Measurements from ENCODE around the gene NUDCD2.
"Not testable (repeated sequence)": the region's sequence is repeated elsewhere in the genome, so short reads cannot be mapped to it uniquely, and the experiment has no call there.

NUDCD2 gene

GRCh38 chr5:163436515-163436914, 23.4 kb downstream of the NUDCD2 start:
- peaks cover 6% of the 10 kb centered on the region for H3K36me3 ChIP-seq (ENCODE audit: control insufficient read depth, insufficient read depth, low read length)
- no peak for DNase-seq
- H3K9me3 ChIP-seq (ENCODE audit: control insufficient read depth, low read length): no peaks in the 10 kb centered on the region
- peaks cover 15% of the 10 kb centered on the region for H3K4me1 ChIP-seq (ENCODE audit: control insufficient read depth, insufficient read depth, low read length, poor library complexity, severe bottlenecking)
- no peaks in the 10 kb centered on the region for H3K27me3 ChIP-seq (replicated peaks; ENCODE audit: control insufficient read depth, insufficient read depth, low read length, poor library complexity, severe bottlenecking)
- no peak overlapping the region for H3K4me3 ChIP-seq (ENCODE audit: insufficient read depth, low read depth, low read length, poor library complexity, severe bottlenecking)
- H3K27ac ChIP-seq (ENCODE audit: insufficient read depth, low read length, poor library complexity, severe bottlenecking): peak overlapping the region; percentile 91

DNA sequence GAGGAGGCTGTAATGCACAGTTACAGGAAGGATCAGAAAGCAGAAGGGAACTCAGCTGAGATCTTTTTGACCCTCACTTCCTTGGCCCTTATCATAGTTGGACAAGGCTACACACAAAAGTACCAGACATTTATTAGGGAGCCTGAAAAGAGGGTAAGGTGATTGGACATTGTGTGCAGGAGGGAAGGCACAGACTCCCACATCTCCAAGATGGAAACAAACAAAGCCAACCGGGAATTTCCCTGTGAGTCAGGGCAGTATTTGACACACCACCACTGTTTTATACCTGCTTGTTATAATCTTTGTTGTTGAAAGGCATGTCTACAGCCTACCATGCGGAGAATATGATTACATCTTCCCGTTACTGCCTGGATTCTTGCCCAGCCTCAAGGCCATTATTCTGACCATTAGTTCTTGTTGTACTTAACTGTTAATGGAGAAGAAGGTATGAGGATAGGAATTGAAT, 25.5 kb downstream of the NUDCD2 start:
- H3K9me3 ChIP-seq (ENCODE audit: control insufficient read depth, low read length): no peaks in the 10 kb centered on the region
- H3K4me1 ChIP-seq (ENCODE audit: control insufficient read depth, insufficient read depth, low read length, poor library complexity, severe bottlenecking): peaks cover 15% of the 10 kb centered on the region
- no peaks in the 10 kb centered on the region for H3K36me3 ChIP-seq (ENCODE audit: control insufficient read depth, insufficient read depth, low read length)
- H3K27me3 ChIP-seq (replicated peaks; ENCODE audit: control insufficient read depth, insufficient read depth, low read length, poor library complexity, severe bottlenecking): no peaks in the 10 kb centered on the region
- no peak overlapping the region for H3K27ac ChIP-seq (ENCODE audit: insufficient read depth, low read length, poor library complexity, severe bottlenecking)
- DNase-seq: no peak
- no peak overlapping the region for H3K4me3 ChIP-seq (ENCODE audit: insufficient read depth, low read depth, low read length, poor library complexity, severe bottlenecking)

- Histone ChIP-seq H3K4me3 (ENCODE audit: insufficient read depth, low read depth, low read length, poor library complexity, severe bottlenecking) (no peak overlapping the region), H3K27me3 (replicated peaks; ENCODE audit: control insufficient read depth, insufficient read depth, low read length, poor library complexity, severe bottlenecking) (no peaks in the 10 kb centered on the region), H3K9me3 (ENCODE audit: control insufficient read depth, low read length) (no peaks in the 10 kb centered on the region), H3K36me3 (ENCODE audit: control insufficient read depth, insufficient read depth, low read length) (no peaks in the 10 kb centered on the region), H3K4me1 (ENCODE audit: control insufficient read depth, insufficient read depth, low read length, poor library complexity, severe bottlenecking) (peaks cover 5% of the 10 kb centered on the region), H3K27ac (ENCODE audit: insufficient read depth, low read length, poor library complexity, severe bottlenecking) (no peak overlapping the region)
- no peak for DNase-seq
Observed at GRCh38 chr5:163433271-163433670, 26.6 kb downstream of the NUDCD2 start.

DNA sequence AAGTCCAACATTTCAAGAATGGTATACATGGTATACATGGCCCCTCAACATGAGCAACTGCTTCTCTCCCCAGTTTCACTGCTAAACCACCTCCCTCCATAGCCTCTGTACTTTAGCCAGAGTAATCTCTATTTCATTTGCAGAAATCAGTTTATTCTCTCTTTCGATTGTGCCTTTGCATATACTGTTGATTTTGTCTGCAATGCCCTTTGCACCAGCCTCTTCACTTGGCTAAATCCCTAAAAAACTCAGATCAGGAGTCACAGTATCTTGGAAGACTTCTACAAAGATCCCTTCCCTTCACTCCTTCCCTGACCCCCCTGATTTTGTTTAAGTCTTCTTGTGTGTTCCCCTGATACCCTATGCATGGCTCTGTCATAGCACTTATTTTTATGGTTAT, 27.4 kb downstream of the NUDCD2 start:
- no peak overlapping the region for H3K4me3 ChIP-seq (ENCODE audit: insufficient read depth, low read depth, low read length, poor library complexity, severe bottlenecking)
- H3K27me3 ChIP-seq (replicated peaks; ENCODE audit: control insufficient read depth, insufficient read depth, low read length, poor library complexity, severe bottlenecking): no peaks in the 10 kb centered on the region
- H3K9me3 ChIP-seq (ENCODE audit: control insufficient read depth, low read length): no peaks in the 10 kb centered on the region
- no peaks in the 10 kb centered on the region for H3K36me3 ChIP-seq (ENCODE audit: control insufficient read depth, insufficient read depth, low read length)
- H3K27ac ChIP-seq (ENCODE audit: insufficient read depth, low read length, poor library complexity, severe bottlenecking): no peak overlapping the region
- no peak for DNase-seq
- peaks cover 5% of the 10 kb centered on the region for H3K4me1 ChIP-seq (ENCODE audit: control insufficient read depth, insufficient read depth, low read length, poor library complexity, severe bottlenecking)

DNA sequence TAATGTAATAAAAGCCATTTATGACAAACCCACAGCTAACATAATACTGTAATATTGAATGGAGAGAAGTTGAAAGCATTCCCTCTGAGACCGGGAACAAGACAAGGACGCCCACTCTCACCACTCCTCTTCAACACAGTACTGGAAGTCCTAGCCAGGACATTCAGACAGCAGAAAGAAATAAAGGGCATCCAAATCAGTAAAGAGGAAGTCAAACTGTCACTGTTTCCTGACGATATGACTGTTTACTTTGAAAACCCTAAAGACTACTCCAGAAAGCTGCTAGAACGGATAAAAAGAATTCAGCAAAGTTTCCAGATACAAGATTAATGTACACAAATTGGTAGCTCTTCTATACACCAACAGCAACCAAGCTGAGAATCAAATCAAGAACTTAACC, 33.8 kb downstream of the NUDCD2 start:
- H3K9me3 ChIP-seq (ENCODE audit: control insufficient read depth, low read length); H3K27ac ChIP-seq (ENCODE audit: insufficient read depth, low read length, poor library complexity, severe bottlenecking); H3K27me3 ChIP-seq (replicated peaks; ENCODE audit: control insufficient read depth, insufficient read depth, low read length, poor library complexity, severe bottlenecking); H3K36me3 ChIP-seq (ENCODE audit: control insufficient read depth, insufficient read depth, low read length); H3K4me1 ChIP-seq (ENCODE audit: control insufficient read depth, insufficient read depth, low read length, poor library complexity, severe bottlenecking); H3K4me3 ChIP-seq (ENCODE audit: insufficient read depth, low read depth, low read length, poor library complexity, severe bottlenecking); DNase-seq: not testable (repeated sequence)

DNA sequence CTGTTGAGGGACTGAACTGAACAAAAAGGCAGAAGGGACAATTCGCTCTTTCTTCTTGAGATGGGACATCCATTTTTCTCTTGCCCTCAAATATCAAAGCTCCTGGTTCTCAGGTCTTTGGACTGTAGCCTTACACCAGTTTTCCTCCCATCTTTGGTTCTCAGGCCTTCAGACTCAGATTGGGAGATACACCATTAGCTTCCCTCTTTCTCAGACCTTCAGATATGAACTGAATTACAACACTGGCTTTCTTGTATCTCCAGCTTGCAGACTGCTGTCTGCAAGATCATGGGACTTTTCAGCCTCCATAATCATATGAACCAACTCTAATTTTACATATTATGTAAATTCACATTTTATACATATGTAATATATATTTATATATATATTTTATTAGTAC, 35.1 kb downstream of the NUDCD2 start:
- H3K4me3 ChIP-seq (ENCODE audit: insufficient read depth, low read depth, low read length, poor library complexity, severe bottlenecking): no peak overlapping the region
- H3K4me1 ChIP-seq (ENCODE audit: control insufficient read depth, insufficient read depth, low read length, poor library complexity, severe bottlenecking): no peaks in the 10 kb centered on the region
- no peak for DNase-seq
- no peak overlapping the region for H3K27ac ChIP-seq (ENCODE audit: insufficient read depth, low read length, poor library complexity, severe bottlenecking)
- H3K27me3 ChIP-seq (replicated peaks; ENCODE audit: control insufficient read depth, insufficient read depth, low read length, poor library complexity, severe bottlenecking): no peaks in the 10 kb centered on the region
- no peaks in the 10 kb centered on the region for H3K36me3 ChIP-seq (ENCODE audit: control insufficient read depth, insufficient read depth, low read length)
- no peaks in the 10 kb centered on the region for H3K9me3 ChIP-seq (ENCODE audit: control insufficient read depth, low read length)

GRCh38 chr5:163415673-163416072, 44.2 kb downstream of the NUDCD2 start:
- H3K27ac ChIP-seq (ENCODE audit: insufficient read depth, low read length, poor library complexity, severe bottlenecking): not testable (repeated sequence)

DNA sequence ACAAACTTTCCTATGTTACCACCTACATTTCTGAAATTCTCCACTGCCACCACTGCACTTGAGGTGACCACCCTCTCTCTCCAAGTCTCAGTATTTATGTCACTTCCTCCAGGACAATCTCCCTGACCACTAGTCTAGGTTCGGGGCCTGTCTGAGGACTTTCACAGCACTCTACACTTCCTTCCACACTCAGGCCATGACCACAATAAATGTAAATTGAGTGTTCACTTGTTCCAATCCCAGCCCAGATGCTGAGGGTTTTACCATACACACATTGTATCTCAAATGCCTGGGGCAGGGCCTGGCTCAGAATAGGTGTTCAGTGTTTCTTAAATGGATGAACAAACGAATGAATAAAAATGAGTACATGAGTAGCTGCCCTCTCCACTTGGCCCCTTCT, 49.4 kb downstream of the NUDCD2 start:
- Histone ChIP-seq H3K27me3 (replicated peaks; ENCODE audit: control insufficient read depth, insufficient read depth, low read length, poor library complexity, severe bottlenecking) (no peaks in the 10 kb centered on the region), H3K4me3 (ENCODE audit: insufficient read depth, low read depth, low read length, poor library complexity, severe bottlenecking) (no peak overlapping the region), H3K27ac (ENCODE audit: insufficient read depth, low read length, poor library complexity, severe bottlenecking) (no peak overlapping the region), H3K9me3 (ENCODE audit: control insufficient read depth, low read length) (no peaks in the 10 kb centered on the region), H3K4me1 (ENCODE audit: control insufficient read depth, insufficient read depth, low read length, poor library complexity, severe bottlenecking) (no peaks in the 10 kb centered on the region), H3K36me3 (ENCODE audit: control insufficient read depth, insufficient read depth, low read length) (no peaks in the 10 kb centered on the region)
- DNase-seq: no peak

More at GRCh38 chr5:163415673-163416072, 44.2 kb downstream of the NUDCD2 start:
- H3K9me3 ChIP-seq (ENCODE audit: control insufficient read depth, low read length); DNase-seq; H3K36me3 ChIP-seq (ENCODE audit: control insufficient read depth, insufficient read depth, low read length); H3K4me1 ChIP-seq (ENCODE audit: control insufficient read depth, insufficient read depth, low read length, poor library complexity, severe bottlenecking); H3K27me3 ChIP-seq (replicated peaks; ENCODE audit: control insufficient read depth, insufficient read depth, low read length, poor library complexity, severe bottlenecking); H3K4me3 ChIP-seq (ENCODE audit: insufficient read depth, low read depth, low read length, poor library complexity, severe bottlenecking): not testable (repeated sequence)

DNA sequence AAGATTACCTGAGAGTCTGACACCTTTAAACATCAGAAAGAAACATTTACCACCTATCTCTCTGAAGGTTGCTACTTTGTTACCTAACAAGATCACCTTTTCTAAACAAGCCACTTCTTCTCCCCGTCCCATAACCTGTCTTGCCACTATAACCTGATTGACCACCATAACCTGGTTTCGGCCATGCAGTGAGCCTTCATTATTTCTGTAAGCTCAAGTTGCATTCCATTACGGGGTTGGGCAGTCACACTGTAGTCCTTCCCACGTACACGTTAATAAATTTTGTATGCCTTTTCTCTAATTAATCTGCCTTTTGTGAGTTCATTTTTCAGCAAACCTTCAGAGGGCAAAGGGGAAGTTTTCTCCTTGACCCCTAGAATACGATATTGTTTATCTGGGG, 50.5 kb downstream of the NUDCD2 start:
- Histone ChIP-seq H3K4me3 (ENCODE audit: insufficient read depth, low read depth, low read length, poor library complexity, severe bottlenecking) (no peak overlapping the region), H3K27me3 (replicated peaks; ENCODE audit: control insufficient read depth, insufficient read depth, low read length, poor library complexity, severe bottlenecking) (no peaks in the 10 kb centered on the region), H3K27ac (ENCODE audit: insufficient read depth, low read length, poor library complexity, severe bottlenecking) (no peak overlapping the region), H3K36me3 (ENCODE audit: control insufficient read depth, insufficient read depth, low read length) (no peaks in the 10 kb centered on the region), H3K4me1 (ENCODE audit: control insufficient read depth, insufficient read depth, low read length, poor library complexity, severe bottlenecking) (no peaks in the 10 kb centered on the region), H3K9me3 (ENCODE audit: control insufficient read depth, low read length) (no peaks in the 10 kb centered on the region)
- DNase-seq: no peak

DNA sequence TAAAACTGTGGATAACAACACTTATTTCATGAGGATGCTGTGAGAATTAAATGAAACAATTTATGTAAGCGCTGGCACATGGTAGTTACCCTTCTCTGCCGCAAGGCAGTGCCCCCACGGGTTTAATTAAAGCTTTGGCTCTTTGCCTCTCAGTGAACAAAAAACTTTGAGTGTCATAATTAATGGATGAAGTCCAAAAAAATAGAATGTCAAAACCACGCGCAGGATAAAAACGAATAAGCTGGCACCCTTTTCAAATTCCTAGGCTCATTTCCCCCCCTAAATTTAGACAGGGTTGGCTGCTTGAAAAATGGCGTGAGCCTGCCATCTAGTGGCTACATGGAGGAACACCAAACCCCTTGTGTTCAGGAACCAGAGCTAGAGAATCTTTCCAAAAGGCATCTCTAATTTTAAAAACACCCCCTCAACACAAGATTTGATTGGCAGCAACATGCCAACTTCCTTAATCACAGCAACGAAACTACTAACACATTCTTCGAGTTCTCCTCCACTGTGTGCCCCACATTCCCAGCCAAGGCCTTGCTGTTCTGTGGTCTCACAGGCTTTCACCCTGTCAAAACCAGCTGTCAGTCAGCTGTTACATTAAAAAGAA, 51.5 kb downstream of the NUDCD2 start:
- Histone ChIP-seq H3K36me3 (ENCODE audit: control insufficient read depth, insufficient read depth, low read length) (no peaks in the 10 kb centered on the region), H3K9me3 (ENCODE audit: control insufficient read depth, low read length) (no peaks in the 10 kb centered on the region), H3K4me3 (ENCODE audit: insufficient read depth, low read depth, low read length, poor library complexity, severe bottlenecking) (no peak overlapping the region), H3K27ac (ENCODE audit: insufficient read depth, low read length, poor library complexity, severe bottlenecking) (no peak overlapping the region), H3K27me3 (replicated peaks; ENCODE audit: control insufficient read depth, insufficient read depth, low read length, poor library complexity, severe bottlenecking) (no peaks in the 10 kb centered on the region), H3K4me1 (ENCODE audit: control insufficient read depth, insufficient read depth, low read length, poor library complexity, severe bottlenecking) (no peaks in the 10 kb centered on the region)
- peak; percentile 4 to 46 (median 16) for DNase-seq

Data from effector memory CD4-positive, alpha-beta T cell (primary cell).